Ovary (tissue), 9 donors: ENCODE measurements around the gene CFAP53. TPM values are rescaled to one million over a fixed set of nuclear protein-coding genes. Genes with fewer than 3 reads are reported as not detected.
"Not testable (repeated sequence)": the region's sequence is repeated elsewhere in the genome, so short reads cannot be mapped to it uniquely, and the experiment has no call there.

Experiments used
- DNase-seq, 5 donors: peaks; one replicate each; pipeline ENCODE4 v3.0.0-alpha.2; 2019 to 2020
- H3K27ac ChIP-seq, 2 donors: fragments of 200-600 bp; one replicate each; pipeline versions ENCODE4 v1.5.1 to v1.8.0; 2019 to 2022
- H3K27me3 ChIP-seq: fragments of 200-600 bp; one replicate; pipeline ENCODE4 v1.8.0; 2022
- H3K36me3 ChIP-seq: fragments of 200-600 bp; sonication (generic); one replicate; pipeline ENCODE4 v1.5.1; 2019
- H3K4me1 ChIP-seq: one replicate; pipeline ENCODE4 v1.8.1; 2013; ENCODE audit warnings: mild to moderate bottlenecking, moderate library complexity; ENCODE audit not compliant: insufficient read depth
- H3K4me3 ChIP-seq: fragments of 200-600 bp; sonication (generic); one replicate; pipeline ENCODE4 v1.5.1; 2017
- H3K9me3 ChIP-seq, 2 donors: fragments of 200-600 bp in 1 of 2; sonication (generic) in 1 of 2; one replicate each; pipeline versions ENCODE4 v1.5.1 to v1.8.1; 2013 to 2019; ENCODE audit warnings: mild to moderate bottlenecking in 1 of 2, moderate library complexity in 1 of 2
- EP300 ChIP-seq: sonication (generic); formaldehyde crosslinking; IDR thresholded peaks from one replicate; pipeline ENCODE4 v1.6.1; 2017; ENCODE audit warnings: antibody characterized with exemption
- POLR2A ChIP-seq: fragments of 450-650 bp; IDR thresholded peaks from one replicate; pipeline ENCODE4 v1.6.1; 2017; ENCODE audit warnings: antibody characterized with exemption, mild to moderate bottlenecking, moderate library complexity
- WGBS, 3 donors: extraction: QIAGEN DNeasy Blood & Tissue Kit in 1 of 3; methylation state at CpG; one replicate each; pipeline versions ENCODE4 v1.1.5 to v1.1.7; 2013 to 2017; 5-methylcytosine and 5-hydroxymethylcytosine counted together
- intact Hi-C, 4 donors: fragments of 100-400 bp; cut with DNase I; formaldehyde crosslinking; loops; one replicate each; pipeline versions ENCODE4 v1.11.0 to v1.15.1; 2022 to 2023
- polyA plus RNA-seq, 2 donors: library from polyadenylated mRNA; stranded (reverse); fragments of 200-250 nt in 1 of 2; fragments of 350-450 nt in 1 of 2; fragmentation: Illumina TruSeq in 1 of 2; extraction: RNeasy Lipid Tissue Mini Kit (QIAGEN cat#74804) in 1 of 2; gene quantifications; one replicate each; pipeline ENCODE4 v1.2.3, GENCODE V29; 2013 to 2014
- total RNA-seq, 7 donors: library from RNA; depleted of rRNA in 2 of 7; stranded (reverse); fragments of >200 nt in 2 of 7; fragmentation: NEBNext Ultra II Directional in 3 of 7; extraction: Animal tissue kit (Norgen Biotek cat#: 25700) in 3 of 7; gene quantifications; one replicate each; pipeline versions ENCODE4 v1.1.0 to v1.2.4, GENCODE V29; 2016 to 2023
- TF ChIP-seq, protein P1 (sequence below), 3 donors: fragments of 450-650 bp in 2 of 3; fragments of 200-600 bp in 1 of 3; IDR thresholded peaks; one replicate each; pipeline versions ENCODE4 v1.5.1 to v1.8.0; 2016 to 2022; ENCODE audit warnings: antibody characterized with exemption in 3 of 3, mild to moderate bottlenecking in 1 of 3
- donor health status: DM: no; HTN: no; CAD: no; lungs with moderate emphysema.
- donor health status: DM: no; HTN: no; CAD: no.
- donor health status: Bipolar disorder and iron deficiency.
- donor health status: DM: yes; HTN: yes; CAD: no.
- donor health status: DM: no; HTN: no; CAD: no.
- donor health status: DM: yes; HTN: yes; CAD: no.

CFAP53 gene
- total and polyA plus RNA-seq, 9 donors = 0.40 to 9.9 (median 0.61) TPM

DNA sequence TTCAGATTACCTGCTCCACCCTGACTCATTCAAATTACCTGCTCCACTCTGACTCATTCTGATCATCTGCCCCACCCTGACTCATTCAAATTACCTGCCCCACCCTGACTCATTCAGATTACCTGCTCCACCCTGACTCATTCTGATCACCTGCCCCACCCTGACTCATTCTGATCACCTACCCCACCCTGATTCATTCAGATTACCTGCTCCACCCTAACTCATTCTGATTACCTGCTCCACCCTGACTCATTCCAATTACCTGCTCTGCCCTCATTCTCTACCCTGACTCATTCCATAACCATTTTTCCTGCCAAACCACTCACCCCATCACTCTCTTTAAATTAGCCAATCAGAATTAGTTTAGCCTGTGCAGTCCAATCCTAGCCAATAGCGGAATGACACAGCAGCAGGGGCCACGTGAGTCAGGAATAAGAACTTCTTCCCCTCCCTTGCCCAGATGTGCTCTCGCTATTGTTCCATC is 26.2 kb downstream of the CFAP53 start:
- Histone ChIP-seq H3K27ac (no peak overlapping the region), H3K4me3 (no peak overlapping the region), H3K4me1 (no peaks in the 10 kb centered on the region), H3K36me3 (no peaks in the 10 kb centered on the region), H3K9me3 (no peaks in the 10 kb centered on the region), H3K27me3 (no peaks in the 10 kb centered on the region)
- intact Hi-C loops = no loop called here
- TF ChIP-seq, protein P1, sequence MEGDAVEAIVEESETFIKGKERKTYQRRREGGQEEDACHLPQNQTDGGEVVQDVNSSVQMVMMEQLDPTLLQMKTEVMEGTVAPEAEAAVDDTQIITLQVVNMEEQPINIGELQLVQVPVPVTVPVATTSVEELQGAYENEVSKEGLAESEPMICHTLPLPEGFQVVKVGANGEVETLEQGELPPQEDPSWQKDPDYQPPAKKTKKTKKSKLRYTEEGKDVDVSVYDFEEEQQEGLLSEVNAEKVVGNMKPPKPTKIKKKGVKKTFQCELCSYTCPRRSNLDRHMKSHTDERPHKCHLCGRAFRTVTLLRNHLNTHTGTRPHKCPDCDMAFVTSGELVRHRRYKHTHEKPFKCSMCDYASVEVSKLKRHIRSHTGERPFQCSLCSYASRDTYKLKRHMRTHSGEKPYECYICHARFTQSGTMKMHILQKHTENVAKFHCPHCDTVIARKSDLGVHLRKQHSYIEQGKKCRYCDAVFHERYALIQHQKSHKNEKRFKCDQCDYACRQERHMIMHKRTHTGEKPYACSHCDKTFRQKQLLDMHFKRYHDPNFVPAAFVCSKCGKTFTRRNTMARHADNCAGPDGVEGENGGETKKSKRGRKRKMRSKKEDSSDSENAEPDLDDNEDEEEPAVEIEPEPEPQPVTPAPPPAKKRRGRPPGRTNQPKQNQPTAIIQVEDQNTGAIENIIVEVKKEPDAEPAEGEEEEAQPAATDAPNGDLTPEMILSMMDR (IDR thresholded peaks at IDR 0.05) = no peak
- TF ChIP-seq POLR2A = no peak
- TF ChIP-seq EP300 = no peak
- no peak for DNase-seq
- 87 to 91% (median 90%) methylated on average over 3 of the region's 3 CpGs for WGBS, 3 donors

GRCh38 chr18:50232419-50232818 is 33.9 kb downstream of the CFAP53 start:
- H3K4me1 ChIP-seq = no peaks in the 10 kb centered on the region
- H3K36me3 ChIP-seq = no peaks in the 10 kb centered on the region
- H3K27ac ChIP-seq = no peak overlapping the region
- no peak for TF ChIP-seq EP300
- TF ChIP-seq, protein P1 (IDR thresholded peaks at IDR 0.05) = no peak
- no peak for DNase-seq
- intact Hi-C loops = no loop called here
- no peaks in the 10 kb centered on the region for H3K9me3 ChIP-seq
- 49 to 56% (median 50%) methylated on average over 2 of the region's 2 CpGs for WGBS, 3 donors
- H3K4me3 ChIP-seq = no peak overlapping the region
- H3K27me3 ChIP-seq = no peaks in the 10 kb centered on the region

GRCh38 chr18:50231621-50232020 is 34.7 kb downstream of the CFAP53 start:
- 67 to 74% (median 71%) methylated on average over 4 of the region's 4 CpGs for WGBS, 3 donors
- no peak for DNase-seq
- intact Hi-C loops = no loop called here
- TF ChIP-seq POLR2A (no peak), EP300 (no peak)
- TF ChIP-seq, protein P1 (IDR thresholded peaks at IDR 0.05) = no peak
- no peaks in the 10 kb centered on the region for H3K36me3 ChIP-seq
- H3K27ac ChIP-seq = no peak overlapping the region
- H3K4me3 ChIP-seq = no peak overlapping the region
- H3K4me1 ChIP-seq = no peaks in the 10 kb centered on the region
- H3K9me3 ChIP-seq = no peaks in the 10 kb centered on the region
- no peaks in the 10 kb centered on the region for H3K27me3 ChIP-seq

- H3K9me3 ChIP-seq, H3K4me1 ChIP-seq, H3K36me3 ChIP-seq, H3K27ac ChIP-seq, DNase-seq, intact Hi-C loops, H3K4me3 ChIP-seq, H3K27me3 ChIP-seq: not testable (repeated sequence)
- WGBS, 3 donors = 71 to 92% (median 72%) methylated on average over 4 of the region's 4 CpGs
Measured at GRCh38 chr18:50220249-50220648, 46.0 kb downstream of the CFAP53 start.

GRCh38 chr18:50218432-50219197 is 47.7 kb downstream of the CFAP53 start:
- Histone ChIP-seq H3K27ac (no peak overlapping the region), H3K4me1 (no peaks in the 10 kb centered on the region), H3K4me3 (no peak overlapping the region), H3K36me3 (no peaks in the 10 kb centered on the region), H3K9me3 (no peaks in the 10 kb centered on the region), H3K27me3 (no peaks in the 10 kb centered on the region)
- DNase-seq = no peak
- WGBS, 3 donors = 51 to 62% (median 60%) methylated on average over 7 of the region's 7 CpGs
- TF ChIP-seq POLR2A = no peak
- intact Hi-C loops = no loop called here
